PC-9 (cell line): ENCODE data around the gene FAM98C.

Source experiments
- EZH2 ChIP-seq: fragments of 200-600 bp; sonication (generic); IDR thresholded peaks from 2 replicates; pipeline ENCODE4 v1.8.0; 2017; ENCODE audit warnings: antibody characterized with exemption, low read depth
- TF ChIP-seq, protein P1 (sequence below): fragments of 200-600 bp; sonication (generic); conservative IDR thresholded peaks from 2 replicates; pipeline ENCODE4 v1.6.1; 2017; ENCODE audit warnings: mixed run types, antibody characterized with exemption, mild to moderate bottlenecking, moderate library complexity

GRCh38 chr19:38425810-38426466 is 23.0 kb downstream of the FAM98C start, which contains the start of gene RASGRP4:
- TF ChIP-seq, protein P1, sequence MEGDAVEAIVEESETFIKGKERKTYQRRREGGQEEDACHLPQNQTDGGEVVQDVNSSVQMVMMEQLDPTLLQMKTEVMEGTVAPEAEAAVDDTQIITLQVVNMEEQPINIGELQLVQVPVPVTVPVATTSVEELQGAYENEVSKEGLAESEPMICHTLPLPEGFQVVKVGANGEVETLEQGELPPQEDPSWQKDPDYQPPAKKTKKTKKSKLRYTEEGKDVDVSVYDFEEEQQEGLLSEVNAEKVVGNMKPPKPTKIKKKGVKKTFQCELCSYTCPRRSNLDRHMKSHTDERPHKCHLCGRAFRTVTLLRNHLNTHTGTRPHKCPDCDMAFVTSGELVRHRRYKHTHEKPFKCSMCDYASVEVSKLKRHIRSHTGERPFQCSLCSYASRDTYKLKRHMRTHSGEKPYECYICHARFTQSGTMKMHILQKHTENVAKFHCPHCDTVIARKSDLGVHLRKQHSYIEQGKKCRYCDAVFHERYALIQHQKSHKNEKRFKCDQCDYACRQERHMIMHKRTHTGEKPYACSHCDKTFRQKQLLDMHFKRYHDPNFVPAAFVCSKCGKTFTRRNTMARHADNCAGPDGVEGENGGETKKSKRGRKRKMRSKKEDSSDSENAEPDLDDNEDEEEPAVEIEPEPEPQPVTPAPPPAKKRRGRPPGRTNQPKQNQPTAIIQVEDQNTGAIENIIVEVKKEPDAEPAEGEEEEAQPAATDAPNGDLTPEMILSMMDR = no peak
- no peak for TF ChIP-seq EZH2
